Kidney glomerular epithelial cell (primary cell): ENCODE data around the gene SLX4.

Experiments
- DNase-seq: peaks from one replicate; lab custom pipeline; 2025; lab: John Stamatoyannopoulos, UW

The SLX4 gene

DNA sequence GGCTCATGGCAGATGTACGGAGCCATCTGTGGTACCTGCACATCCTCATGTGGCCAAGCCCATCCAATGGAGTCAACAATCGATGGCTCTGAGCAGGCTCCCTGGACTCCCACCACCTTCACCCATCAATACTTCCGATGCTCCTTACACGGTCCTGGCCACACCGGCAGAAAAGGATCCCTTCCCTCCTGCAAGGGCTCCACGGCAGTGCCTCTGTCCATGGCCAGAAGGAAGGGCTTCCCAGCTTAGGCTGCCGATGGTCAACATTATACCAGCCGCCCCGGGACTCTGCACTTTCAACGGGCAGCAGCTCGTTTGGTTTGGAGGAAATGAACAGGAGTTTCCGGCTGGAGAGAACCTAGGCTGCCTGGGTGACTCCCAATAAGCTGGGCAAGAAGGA lies 13.2 kb downstream of the SLX4 start:
- DNase-seq = no peak

- DNase-seq = no peak
Measured at GRCh38 chr16:3597676-3598075, 13.7 kb downstream of the SLX4 start.

GRCh38 chr16:3597226-3597625 lies 14.2 kb downstream of the SLX4 start:
- no peak for DNase-seq

- no peak for DNase-seq
Measured at GRCh38 chr16:3596101-3596861, 15.1 kb downstream of the SLX4 start.

GRCh38 chr16:3595521-3596021 lies 15.8 kb downstream of the SLX4 start:
- no peak for DNase-seq

DNA sequence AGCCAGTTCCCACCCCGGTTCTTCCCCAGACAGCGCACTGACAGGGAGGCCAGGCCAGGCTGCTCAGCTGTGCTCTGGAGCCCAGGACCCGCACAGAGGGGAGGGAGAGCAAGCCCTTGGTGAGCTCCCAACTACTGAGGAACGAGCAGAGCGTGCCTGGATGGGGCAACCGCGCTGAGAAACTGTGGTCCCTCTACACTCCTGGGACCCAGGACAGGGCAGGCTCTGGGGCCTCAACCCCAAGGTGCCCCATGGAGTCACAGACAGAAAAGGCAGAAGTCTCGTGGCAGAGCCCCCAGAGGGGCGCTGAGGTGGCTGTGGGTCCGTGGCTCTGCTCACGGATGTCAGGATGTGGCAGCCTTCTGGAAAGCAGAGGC lies 16.3 kb downstream of the SLX4 start:
- no peak for DNase-seq

DNA sequence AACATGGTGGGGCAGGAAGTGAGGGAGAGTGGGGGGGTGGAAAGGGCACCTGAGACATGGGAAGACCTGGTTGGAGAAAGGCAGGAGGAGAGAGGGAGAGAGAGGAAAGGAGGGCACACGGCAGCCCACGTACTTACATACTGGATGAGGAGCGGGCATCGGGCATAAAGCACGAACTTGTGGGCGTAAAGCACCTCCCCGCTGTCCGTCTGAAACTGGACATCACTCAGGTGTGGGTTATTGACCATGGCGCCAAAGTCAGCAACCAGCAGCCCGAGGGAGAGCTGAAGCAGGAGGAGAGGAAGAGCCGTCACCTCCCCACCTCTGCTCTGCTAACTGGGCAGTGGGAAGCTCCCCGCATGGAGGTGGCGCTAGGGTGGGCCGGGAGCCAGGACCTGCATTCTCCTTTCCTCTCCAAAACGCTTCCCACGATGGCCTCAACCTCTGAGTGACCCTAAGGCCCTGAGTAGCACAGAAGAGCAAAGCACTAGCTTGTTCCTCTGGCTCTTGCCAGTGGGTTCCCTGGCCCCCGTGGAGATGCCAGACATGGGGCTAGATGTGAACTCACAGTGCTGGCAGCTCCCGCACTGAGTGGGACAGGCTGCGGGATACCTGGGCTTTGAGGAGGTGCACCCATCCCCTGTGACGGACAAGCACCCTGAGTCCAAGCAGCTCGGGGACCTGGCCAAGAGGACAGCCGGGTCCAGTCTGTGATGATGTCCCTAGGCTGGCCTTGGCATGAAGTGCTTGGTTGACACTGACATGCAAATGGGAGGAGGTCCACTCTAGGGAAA lies 16.9 kb downstream of the SLX4 start:
- no peak for DNase-seq

DNA sequence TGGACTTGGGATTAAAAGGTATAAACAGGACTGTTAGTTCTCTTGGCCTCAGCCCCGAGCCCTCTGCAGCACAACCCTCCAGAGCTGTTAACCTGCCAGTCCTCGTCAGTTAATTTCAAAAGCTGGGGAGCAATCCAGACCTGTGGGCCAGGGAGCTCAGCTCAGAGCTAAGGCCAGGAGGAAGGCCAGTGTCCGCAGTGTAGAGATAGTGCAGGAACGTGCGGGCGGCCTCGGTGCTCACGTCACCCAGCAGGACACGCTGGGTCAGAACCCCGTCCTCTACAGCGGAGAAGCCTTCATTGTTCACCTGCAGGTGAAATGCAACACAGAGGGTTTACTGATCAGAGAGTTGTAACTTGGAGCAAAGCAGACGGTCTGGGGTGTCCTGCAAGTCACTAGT lies 18.8 kb downstream of the SLX4 start:
- DNase-seq = no peak

GRCh38 chr16:3591991-3592390 lies 19.4 kb downstream of the SLX4 start:
- DNase-seq = no peak

DNA sequence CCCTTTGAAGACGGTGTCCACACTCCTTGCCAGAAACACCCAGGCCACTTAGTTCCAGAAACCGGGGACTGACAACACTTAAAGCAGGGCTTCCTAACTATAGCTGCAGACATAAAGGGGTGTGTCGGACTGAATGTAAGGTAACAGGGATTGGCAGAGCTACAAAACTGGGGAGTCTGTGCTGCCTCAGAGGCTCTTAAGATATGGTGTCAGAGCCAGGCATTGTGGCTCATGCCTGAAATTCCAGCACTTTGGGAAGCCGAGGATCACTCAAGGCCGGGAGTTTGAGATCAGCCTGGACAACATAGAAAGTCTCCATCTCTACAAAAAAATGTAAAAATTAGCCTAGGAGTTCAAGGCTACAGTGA lies 20.0 kb downstream of the SLX4 start:
- no peak for DNase-seq

- DNase-seq = no peak
Measured at GRCh38 chr16:3590736-3591435, 20.5 kb downstream of the SLX4 start.

DNA sequence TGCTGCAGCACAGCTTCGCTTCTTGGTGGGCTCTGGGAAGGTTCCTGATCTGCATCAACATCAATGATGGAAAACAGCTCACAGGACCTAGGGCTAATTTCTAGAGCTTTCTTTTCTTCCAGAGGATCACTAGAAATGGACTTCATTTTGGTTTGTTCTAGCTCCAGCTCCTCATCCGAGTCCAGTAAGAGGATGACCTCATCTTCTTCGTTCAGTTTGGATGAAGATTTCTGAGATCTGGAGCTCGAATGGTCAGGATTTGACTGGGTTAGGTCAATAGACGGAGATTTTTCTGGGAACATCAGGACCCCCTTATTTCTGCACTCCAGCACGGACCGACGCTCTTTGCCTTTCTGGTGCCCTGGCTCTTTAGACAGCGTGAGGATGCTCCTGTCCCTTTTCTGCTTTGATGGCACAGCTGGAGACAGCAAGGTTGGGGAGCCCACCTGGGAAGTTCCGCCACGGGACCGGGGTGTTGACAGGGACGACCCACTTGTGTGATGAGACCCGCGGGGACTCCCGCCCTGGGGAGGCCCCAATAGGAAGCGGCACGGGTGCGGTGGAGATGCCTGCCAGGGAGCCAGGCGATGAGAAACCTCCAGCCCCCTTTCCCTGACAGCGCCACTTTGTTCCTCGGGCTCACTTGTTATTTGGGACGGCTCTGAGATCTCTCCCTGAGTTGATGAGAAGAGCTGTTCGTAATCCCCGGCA lies 21.3 kb downstream of the SLX4 start:
- DNase-seq = no peak

- no peak for DNase-seq
Measured at GRCh38 chr16:3589441-3589921, 21.9 kb downstream of the SLX4 start.

DNA sequence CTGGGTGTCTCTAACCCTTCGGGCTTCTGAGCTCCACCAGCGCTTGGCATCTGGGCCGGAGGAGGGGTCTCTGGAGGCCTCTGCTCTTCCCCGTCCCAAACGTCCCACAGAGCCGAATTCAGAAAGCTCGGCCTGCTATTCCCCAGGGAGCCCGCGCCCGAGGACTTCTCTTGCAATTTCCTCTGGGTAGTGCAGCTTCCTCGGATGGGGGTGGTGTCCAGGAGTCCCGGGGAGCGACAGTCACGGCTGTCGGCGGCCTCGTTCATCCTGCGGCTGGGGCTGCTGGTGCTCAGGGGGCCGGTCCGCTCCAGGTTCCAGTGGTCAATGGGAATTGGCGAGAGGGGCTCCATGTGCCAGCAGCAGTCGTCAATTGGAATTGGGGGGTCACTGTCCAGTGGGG lies 22.4 kb downstream of the SLX4 start:
- no peak for DNase-seq

DNA sequence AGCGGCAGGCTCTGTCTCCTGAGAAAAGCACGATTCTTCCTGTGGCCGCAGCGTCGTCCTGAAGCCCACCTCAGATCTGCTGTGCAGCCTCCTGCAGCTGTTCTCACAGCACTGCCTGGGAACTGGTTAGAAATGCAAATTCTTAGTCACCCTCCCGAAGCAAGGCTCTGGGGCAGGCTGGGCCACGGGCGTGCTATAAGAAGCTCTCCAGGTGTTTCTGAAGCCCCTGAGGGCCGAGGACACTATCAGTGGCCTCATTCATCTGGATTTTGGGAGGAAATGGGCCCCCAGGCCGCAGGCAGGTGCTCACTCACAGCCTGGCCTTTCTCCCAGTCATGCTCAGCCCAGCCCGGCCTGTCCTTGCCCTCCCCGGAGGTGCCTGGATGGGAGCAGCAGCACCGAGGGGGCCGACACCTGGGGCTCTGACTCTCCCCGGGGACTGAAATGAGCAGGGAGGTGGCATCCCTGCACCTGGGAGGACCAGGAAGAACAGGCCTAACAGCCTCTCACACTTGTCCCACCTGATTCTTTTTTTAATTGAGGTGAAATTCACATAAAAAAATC lies 23.8 kb downstream of the SLX4 start:
- DNase-seq = no peak

GRCh38 chr16:3584412-3584811 lies 27.0 kb downstream of the SLX4 start:
- no peak for DNase-seq

GRCh38 chr16:3583303-3584038 lies 27.9 kb downstream of the SLX4 start:
- no peak for DNase-seq

DNA sequence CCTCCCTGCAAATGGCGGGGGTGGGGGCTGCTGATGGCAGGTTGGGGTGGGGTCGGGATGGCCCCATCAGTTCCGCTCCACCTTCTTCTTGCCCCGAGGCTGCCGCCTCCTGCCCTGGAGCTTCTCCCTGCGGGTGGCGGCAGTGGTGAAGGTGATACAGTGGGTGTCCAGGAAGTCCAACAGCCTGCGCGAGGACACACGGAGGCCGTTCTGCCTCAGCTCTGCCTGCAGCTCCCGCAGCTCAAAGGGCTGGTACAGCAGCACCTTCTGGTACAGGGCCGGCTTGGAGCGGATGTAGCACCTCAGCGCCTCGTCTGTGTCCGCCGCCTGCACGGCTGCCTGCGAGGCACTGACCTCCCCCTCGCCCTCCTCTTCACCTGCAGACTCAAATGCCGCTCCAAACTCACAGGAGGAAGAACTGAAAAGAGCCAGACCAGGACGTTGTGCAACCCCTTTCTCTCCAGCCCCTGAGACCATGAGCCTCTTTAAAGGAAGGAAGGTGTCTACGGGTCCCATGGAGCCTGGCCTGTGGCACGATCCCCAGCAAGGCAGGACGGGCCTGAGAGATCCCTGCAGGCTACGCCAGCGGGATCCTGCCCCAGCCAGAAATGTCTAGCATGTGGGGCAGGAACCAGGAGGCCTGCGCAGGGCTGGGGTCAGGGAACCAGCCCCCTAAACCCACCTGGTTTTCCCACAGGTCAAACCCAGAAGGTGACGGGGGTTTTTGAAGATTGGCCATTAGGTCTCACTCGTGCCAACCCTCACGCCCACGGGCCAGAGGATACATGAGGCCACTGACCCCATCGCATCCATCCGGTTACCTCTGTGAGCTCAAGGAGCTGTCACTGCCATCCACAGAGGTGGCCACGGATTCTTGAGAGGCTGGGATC lies 28.9 kb downstream of the SLX4 start:
- no peak for DNase-seq

DNA sequence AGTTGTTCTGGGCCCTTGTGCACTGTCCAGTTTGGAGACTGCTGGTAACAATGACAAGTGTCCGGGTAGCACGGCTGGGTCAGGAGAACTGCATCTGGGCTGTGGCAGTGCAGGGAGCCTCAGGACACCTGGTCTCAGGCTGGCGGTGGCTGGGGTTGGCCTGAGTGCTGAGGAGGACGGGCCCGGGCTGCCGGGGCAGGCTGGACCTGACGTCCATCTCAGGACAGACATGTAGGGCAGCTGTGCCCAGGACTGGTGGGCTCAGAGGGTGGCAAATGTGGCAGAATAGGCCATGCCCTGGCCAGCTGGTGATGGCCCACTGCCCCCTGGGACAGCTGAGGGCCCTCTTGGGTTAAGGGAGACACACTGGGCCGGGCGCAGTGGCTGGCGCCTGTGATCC lies 30.0 kb downstream of the SLX4 start:
- DNase-seq = no peak

- DNase-seq = no peak
Measured at GRCh38 chr16:3580686-3581085, 30.7 kb downstream of the SLX4 start.
